Bronchial epithelial cell (primary cell): ENCODE measurements around the gene PNMA1. TPM values are rescaled to one million over a fixed set of nuclear protein-coding genes. Genes with fewer than 3 reads are reported as not detected.

Source experiments
- DNase-seq: peaks from one replicate; pipeline ENCODE4 v3.0.0-alpha.2; 2010; ENCODE audit warnings: low read depth
- FAIRE-seq: peaks from 2 replicates; lab custom pipeline; 2011; peaks lifted over from hg19 to GRCh38; lab: Jason Lieb, UNC
- H3K27me3 ChIP-seq: 2 replicates; pipeline ENCODE4 v1.5.1; 2011; ENCODE audit warnings: low read length; ENCODE audit not compliant: control insufficient read depth, insufficient read depth
- H3K36me3 ChIP-seq: 2 replicates; pipeline ENCODE4 v1.5.1; 2011; ENCODE audit warnings: low read length; ENCODE audit not compliant: control insufficient read depth, insufficient read depth
- H3K4me3 ChIP-seq: 2 replicates; pipeline ENCODE4 v1.5.1; 2011; ENCODE audit warnings: mild to moderate bottlenecking, low read depth, low read length, control low read depth
- CTCF ChIP-seq: IDR thresholded peaks from 2 replicates; pipeline ENCODE4 v1.5.1; 2011; ENCODE audit warnings: mild to moderate bottlenecking, moderate library complexity, low read length, control low read depth, inconsistent platforms; ENCODE audit not compliant: insufficient read depth, severe bottlenecking
- total RNA-seq: library from RNA; depleted of rRNA; stranded (reverse); fragments of >200 nt; gene quantifications from 2 replicates; pipeline ENCODE4 v1.2.1, GENCODE V29; 2014

PNMA1 gene
- total RNA-seq, 1 donor from 2014 or later, result 10.5 TPM

GRCh38 chr14:73663548-73664212 lies 50.5 kb downstream of the PNMA1 start:
- Histone ChIP-seq H3K36me3 (no peaks in the 10 kb centered on the region), H3K27me3 (no peaks in the 10 kb centered on the region), H3K4me3 (no peak overlapping the region)
- TF ChIP-seq CTCF, result no peak
- no peak for DNase-seq
- no peak for FAIRE-seq

DNA sequence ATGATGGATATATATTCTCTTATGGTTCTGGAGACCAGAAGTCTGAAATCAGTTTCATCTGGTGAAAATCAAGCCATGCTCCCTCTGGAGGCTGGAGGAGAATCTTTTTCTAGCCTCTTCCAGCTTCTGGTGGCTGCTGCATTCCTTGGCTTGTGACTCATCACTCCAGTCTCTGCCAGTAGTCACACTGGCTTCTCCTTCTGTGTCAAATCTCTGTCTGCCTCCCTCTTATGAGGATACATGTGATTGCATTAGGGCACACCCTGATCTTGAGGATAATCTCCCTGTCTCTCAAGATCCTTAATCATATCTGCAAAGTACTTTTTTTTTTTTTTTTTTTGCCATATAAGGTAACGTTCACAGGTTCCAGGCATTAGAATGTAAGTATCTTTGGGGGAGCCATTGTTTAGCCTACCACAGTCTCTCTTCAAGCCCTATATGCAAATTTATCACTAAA lies 51.7 kb downstream of the PNMA1 start:
- H3K4me3 ChIP-seq, result no peak overlapping the region
- peak; percentile 64 for TF ChIP-seq CTCF
- DNase-seq, result peak; percentile 93
- no peaks in the 10 kb centered on the region for H3K36me3 ChIP-seq
- no peaks in the 10 kb centered on the region for H3K27me3 ChIP-seq
- peak; percentile 96 for FAIRE-seq

GRCh38 chr14:73661872-73662271 lies 52.3 kb downstream of the PNMA1 start:
- FAIRE-seq (no peak), DNase-seq (no peak)

More at GRCh38 chr14:73661872-73662271, 52.3 kb downstream of the PNMA1 start:
- TF ChIP-seq CTCF, result no peak
- Histone ChIP-seq H3K4me3 (no peak overlapping the region), H3K27me3 (no peaks in the 10 kb centered on the region), H3K36me3 (no peaks in the 10 kb centered on the region)

Other genes with a start within 250 kb of the PNMA1 start
- gene RIOX1, start 223.5 kb downstream of the PNMA1 start, total RNA-seq, result 16.1 and 25.8 TPM in 2 replicates
- 0.64 and 1.1 TPM in 2 replicates for gene ACOT1, start 177.2 kb downstream of the PNMA1 start, total RNA-seq
- gene HEATR4, start 155.4 kb downstream of the PNMA1 start, total RNA-seq, result under 0.01 TPM in 1 of 2 replicates, not detected in the other
- gene ACOT2, start 145.2 kb downstream of the PNMA1 start, total RNA-seq, result 6.8 and 9.7 TPM in 2 replicates
- 0.26 TPM in 2 replicates for gene ACOT4, start 122.5 kb downstream of the PNMA1 start, total RNA-seq
- not detected in 2 replicates for gene ACOT6, start 101.9 kb downstream of the PNMA1 start, total RNA-seq
- 5.8 and 9.9 TPM in 2 replicates for gene DNAL1, start 69.4 kb downstream of the PNMA1 start, total RNA-seq
- gene PTGR2, start 137.4 kb upstream of the PNMA1 start, total RNA-seq, result 5.8 and 7.2 TPM in 2 replicates
- gene ZNF410, start 172.5 kb upstream of the PNMA1 start, total RNA-seq, result 126 and 131 TPM in 2 replicates
- gene FAM161B, start 235.7 kb upstream of the PNMA1 start, total RNA-seq, result 1.5 and 1.6 TPM in 2 replicates
- 13.4 and 18.8 TPM in 2 replicates for gene COQ6, start 235.9 kb upstream of the PNMA1 start, total RNA-seq